AG20443 (cell line): Measurements from ENCODE around the gene FGD3.
"Not testable (repeated sequence)": the region's sequence is repeated elsewhere in the genome, so short reads cannot be mapped to it uniquely, and the experiment has no call there.

ENCODE experiments used
- DNase-seq: peaks from one replicate; pipeline ENCODE4 v3.0.0; 2012; ENCODE audit warnings: low spot score, mixed read lengths

FGD3 gene

DNA sequence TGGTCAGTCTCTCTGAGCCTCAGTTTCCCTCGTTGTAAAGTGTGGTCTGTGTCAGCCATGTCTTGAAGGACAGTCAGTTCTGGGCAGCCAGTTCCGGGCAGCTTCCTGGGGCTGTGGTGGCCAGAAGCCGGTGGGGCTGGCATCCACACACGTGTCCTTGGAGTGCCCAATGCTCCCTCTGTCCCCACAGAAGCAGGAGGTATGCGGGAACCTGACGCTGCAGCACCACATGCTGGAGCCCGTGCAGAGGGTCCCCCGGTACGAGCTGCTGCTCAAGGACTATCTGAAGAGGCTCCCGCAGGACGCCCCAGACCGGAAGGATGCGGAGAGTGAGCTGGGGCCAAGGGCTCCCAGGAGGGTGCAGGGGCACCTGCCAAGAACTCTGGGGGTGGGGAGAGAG lies 62.7 kb downstream of the FGD3 start:
- peak; percentile 4 for DNase-seq

DNA sequence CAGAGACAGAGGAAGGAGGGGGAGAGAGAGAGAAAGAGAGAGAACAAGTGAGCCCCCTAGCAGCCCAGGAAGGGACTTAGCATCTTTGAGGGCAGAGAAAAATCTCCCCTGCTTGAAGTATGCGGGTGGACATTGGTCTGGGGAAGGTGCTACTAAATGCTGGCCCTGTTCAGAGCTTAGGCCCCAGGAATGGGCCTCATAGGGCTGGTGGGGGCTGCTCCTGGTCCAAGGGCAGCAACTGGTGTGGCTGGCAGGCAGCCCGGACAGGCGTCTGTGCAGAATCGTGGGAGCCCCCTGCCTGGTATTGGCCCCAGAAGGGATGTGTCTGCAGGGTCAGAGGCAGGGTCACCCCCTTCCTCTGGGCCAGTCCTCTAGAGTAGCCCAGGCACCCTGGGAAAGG lies 63.4 kb downstream of the FGD3 start:
- peak; percentile 7 for DNase-seq

DNA sequence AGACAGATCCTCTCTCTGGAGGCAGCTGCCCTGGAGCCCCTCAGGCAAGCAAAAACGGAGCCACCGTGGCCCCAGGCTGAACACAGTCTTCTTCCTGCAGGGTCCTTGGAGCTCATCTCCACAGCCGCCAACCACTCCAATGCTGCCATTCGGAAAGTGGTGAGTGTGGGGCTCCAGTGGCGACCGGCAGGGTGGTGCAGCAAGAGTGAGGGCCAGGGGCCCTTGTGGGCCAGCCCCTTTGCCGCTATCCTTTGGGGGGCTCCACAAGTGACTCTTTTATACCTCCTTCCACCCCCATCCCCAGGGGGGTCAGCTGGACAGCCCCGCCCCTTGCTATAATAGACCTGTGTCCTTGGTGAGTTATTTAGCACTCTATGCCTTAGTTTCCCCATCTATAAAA lies 63.8 kb downstream of the FGD3 start:
- no peak for DNase-seq

DNA sequence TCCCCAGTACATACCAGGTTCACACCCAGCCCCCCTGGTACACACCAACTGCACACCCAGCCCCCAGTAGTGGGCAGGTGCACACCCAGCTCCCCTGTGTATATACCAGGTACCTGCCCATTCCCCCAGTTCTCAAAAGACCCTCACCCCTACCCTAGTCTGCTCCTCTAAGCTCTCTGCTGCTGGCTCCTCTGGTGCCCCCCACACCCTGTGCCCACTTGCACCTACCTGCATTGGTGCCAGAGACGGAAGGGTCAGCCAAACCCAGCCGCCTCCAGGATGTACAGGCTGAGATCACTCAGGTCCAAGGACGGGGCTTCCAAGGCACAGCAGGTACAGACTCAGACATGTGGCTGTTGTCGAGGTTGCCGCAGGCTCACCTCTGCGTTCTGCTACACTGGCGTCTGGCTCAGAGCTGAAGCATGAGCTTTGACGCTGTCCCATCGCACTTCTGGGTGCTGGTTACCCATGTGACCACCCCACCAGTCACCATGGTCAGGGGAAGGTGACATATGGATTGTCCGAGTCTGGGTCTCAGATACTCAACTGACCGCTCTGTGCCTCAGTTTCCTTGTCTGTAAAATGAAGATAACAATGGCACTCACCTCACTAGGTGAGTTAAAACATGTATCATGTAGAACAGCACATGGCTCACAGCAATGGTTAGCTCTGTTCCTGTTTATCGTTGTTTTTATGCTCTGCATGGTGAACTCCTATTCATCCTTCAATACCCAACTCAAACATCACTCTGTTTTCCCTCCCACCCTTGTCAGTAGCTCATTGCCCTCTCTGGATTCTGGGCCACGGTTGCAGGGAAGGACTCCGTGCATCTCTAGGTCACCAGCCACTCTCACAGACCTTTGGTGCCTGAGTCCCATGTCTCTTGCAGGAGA lies 65.9 kb downstream of the FGD3 start:
- no peak for DNase-seq

DNA sequence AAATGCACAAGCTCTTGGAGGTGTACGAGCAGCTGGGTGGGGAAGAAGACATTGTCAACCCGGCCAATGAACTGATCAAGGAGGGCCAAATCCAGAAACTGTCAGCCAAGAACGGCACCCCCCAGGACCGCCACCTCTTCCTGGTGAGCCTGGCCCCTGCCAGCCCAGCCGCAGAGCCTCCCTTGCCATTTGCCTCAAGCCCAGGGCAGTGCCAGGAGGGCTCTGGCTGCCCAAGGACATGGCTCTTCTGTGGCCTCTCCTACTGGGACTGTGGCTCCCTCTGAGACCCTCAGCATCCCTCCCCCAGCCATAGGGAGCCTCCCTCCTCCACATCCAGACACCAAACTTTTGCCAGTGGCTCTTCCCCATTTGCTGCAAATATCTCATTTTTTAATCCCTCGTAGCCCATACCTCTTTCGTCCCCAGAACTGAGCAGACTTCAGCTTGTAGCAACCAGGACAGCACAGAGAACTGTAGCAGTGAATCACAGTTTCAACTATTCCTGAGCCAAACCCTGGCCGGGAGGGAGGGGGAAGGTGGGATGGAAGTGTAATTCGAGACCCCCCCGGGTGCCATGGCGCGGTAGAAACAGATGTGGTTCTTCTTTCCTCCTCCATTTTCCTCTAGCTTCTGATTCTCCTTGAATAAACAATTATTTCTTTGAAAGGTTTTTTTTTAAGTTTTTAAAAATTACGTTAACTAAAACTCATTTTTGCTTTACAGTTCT lies 66.7 kb downstream of the FGD3 start:
- no peak for DNase-seq

DNA sequence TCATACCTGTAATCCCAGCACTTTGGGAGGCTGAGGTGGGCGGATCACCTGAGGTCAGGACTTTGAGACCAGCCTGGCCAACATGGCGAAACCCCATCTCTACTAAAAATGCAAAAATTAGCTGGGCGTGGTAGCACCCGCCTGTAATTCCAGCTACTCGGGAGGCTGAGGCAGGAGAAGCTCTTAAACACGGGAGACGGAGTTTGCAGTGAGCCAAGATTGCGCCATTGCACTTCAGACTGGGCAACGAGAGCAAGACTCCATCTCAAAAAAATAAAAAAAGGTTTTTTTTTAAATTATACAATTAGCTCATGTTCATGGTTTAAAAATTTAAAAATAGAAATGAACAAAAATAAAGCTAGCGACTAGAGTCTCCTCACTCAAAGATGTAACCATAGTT lies 67.9 kb downstream of the FGD3 start:
- not testable (repeated sequence) for DNase-seq

DNA sequence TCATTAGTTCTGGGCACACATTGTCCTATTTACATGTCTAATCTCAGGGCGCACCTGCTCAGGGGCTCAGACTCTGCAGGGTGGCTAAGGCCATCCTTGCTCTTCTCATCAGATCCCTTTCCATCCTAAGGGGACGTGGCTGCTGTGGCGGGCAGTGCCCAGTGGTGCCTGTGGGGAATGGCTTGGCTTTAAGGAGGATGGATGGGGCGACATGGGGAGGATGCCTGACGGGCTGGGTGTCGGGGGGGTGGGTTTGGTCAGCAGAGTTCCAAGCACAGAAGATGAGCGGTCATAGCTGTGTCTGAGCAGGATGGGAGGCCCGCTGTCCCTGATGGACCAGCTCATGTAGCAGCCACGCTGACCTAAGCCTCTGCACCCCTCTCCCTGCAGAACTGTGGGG lies 70.3 kb downstream of the FGD3 start:
- DNase-seq, result no peak

DNA sequence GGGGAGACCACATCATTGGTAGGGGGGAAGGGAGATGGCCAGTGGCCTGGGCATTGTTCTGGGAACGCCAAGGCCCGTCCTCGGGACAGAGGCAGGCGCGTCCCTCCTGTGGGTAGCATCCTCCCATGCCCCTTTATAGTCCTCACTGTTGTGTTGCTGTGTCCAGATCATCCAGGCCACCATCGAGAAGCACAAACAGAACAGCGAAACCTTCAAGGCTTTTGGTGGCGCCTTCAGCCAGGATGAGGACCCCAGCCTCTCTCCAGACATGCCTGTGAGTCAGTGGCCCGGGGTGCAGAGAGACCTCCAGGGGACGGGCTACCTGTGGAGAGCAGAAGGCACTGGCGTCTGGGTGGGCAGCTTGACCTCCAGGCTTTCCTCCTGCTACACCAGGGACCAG lies 72.8 kb downstream of the FGD3 start:
- no peak for DNase-seq

DNA sequence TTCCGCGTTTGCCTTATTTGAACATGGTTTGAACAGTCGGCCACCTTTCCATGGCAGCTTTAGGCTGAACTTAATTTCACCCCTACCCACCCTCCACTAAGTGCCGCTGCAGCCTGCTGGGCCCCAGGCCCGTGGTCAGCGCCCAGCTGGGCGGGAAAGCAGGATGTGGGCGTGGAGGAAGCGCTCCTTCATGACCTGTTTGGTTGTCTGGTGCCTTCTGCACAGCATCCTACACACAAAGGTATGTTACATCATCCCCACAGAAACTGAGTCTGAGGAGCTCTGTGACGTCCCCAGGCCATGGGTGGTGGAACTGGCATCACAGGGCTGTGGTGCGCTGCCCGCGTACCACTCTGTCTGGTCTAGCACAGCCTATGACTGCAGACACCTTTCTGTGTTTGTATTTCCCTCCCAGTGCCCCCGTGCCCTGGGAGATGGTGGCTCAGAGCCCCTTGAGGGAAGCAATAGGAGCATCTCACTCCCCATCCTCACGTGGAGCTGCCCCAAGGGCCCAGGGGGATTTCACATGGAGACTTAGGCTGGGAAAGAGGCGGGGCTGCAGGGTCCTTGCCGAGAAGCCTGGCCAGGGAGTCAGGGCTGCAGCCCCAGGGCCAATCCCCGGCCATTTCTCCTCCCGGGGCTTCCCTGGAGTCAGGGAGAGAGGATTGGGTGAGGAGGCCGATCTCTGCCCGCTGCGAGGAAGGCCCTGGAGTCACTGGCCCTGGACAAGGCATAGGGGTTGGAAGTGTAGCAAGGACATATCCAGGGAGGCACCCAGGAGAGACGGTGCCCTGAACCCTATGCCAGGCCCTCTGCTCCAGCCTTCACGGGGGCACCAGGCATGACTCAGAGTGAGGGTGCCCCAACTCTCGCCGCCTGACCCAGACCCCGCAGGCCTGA lies 73.7 kb downstream of the FGD3 start:
- no peak for DNase-seq

DNA sequence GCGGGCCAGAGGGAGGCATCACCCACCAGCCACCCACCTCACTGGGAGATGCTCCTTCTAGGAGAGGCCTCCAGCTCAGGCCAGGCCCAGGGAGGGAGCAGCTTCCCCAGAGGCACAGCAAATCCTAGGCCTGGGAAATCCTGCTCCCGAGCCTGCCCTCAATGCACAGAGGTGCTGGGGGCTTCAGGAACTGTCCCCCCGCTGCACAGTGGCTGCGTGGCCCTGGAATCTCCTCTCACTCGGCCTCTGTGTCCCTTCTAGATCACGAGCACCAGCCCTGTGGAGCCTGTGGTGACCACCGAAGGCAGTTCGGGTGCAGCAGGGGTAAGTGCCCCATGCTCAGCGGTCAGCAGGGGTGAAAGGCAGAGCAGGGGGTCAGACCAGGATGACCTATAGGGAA lies 74.7 kb downstream of the FGD3 start:
- DNase-seq, result no peak

DNA sequence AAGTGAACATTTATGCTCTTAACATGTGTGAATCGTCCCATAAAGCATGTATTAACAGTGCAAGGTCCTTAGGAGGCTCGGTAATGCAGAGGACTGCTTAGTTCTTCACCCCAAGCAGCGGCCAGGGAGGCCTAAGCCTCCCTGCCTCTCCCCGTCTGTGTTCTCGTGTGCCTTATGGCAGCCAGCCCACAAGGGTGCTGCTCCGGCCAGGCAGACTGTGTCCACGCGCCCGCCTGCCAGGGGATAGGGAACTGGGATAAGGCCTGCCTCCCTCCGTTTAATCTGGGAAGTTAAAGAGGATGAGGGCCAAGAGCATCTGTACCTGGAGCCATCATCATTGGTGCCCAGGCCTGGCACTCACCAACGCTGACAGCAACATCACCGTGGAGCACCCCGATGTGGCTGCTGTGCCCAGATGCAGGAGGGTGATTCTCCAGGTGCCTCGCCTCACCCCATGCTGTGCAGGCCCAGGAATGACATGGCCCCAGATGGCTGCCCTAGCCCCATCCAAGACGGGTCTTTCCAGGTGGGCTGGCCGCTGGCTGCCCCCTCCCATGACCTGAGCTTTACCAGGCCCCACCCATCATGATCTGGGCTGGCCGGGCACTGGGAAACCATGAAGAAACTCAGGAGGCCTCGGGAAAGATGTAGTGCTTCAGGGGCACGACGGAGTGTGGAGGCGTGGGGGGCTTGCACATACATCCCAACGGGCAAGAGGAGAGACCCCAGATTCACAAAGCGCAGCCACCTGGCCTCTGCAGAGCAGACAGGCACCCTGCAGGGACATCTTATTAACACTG lies 75.6 kb downstream of the FGD3 start:
- no peak for DNase-seq

DNA sequence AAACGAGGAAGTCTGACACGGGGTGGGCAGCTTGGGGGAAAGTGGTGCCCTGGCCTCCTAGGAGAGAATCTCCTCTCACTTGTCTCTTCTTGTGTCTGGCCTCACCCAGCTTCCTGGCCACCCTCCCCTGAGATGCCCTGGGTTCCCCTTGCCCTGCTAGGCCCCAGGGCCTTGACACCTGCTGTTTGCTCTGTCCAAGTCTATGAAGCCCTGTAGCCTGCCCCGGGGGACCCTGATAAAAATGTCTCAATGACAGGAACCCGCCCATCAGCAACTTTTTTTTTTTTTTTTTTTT lies 76.1 kb downstream of the FGD3 start:
- no peak for DNase-seq

DNA sequence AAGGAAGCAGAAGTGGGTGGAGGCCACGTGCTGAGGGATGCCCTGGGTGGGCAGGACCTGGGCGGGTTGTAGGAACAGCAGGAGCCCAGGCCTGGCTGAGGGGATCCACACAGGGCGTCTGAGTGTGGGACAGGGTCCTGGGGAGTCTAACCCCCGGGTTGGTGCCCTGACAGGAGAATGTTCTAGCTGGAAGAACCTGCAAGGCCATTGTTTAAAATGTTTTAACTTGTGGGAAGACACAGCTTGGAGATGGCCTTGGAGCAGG lies 77.3 kb downstream of the FGD3 start:
- DNase-seq, result no peak

DNA sequence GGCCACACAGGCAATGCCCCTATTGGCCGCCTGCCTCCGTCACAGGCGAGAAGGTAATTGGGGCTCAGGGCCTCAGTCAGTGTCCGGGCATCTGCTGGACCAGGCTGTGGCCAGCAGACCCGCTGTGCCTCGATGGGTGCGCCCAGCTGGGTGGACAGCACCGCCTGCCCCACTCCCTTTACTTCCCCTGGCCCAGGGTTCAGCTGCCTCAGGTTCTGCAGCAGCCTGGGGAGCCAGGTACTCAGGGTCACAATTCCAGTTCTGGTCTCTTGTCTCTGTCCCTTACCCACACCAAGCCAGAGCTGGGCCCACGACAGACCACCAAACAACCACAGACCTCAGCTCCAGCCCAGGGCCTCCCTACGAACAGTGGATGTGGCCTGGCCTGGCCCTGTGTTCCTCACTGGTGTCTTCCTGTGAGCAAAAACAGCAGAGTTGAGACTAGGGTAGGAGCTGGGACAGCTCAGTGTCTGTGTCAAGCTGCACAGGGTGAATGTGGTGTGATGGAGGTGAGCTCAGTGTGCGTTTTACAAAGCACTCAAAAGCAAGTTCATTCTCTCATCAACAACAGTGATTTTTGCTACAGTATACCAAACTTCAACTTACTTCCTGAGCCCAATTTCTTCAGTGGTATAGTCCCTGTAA lies 77.8 kb downstream of the FGD3 start:
- DNase-seq, result no peak

DNA sequence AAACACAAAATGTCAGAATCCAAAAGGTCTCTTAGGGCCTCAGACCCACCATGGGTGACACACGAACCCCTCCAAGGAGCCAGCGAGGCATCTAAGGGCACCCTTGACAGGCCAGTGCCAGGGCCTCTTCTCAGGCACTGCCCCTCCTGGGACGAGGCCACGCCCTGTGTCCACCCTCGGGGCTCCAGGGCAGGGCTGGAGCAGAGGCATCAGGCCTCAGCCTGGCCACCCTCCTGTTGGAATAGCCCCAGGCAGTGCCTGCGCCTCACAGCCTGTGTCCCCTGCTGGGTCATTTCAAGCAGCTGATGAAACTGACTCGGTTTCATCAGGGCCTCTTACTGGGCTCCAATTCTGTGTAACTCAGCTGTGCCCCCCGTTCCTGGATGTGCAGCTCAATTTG lies 78.4 kb downstream of the FGD3 start:
- no peak for DNase-seq

DNA sequence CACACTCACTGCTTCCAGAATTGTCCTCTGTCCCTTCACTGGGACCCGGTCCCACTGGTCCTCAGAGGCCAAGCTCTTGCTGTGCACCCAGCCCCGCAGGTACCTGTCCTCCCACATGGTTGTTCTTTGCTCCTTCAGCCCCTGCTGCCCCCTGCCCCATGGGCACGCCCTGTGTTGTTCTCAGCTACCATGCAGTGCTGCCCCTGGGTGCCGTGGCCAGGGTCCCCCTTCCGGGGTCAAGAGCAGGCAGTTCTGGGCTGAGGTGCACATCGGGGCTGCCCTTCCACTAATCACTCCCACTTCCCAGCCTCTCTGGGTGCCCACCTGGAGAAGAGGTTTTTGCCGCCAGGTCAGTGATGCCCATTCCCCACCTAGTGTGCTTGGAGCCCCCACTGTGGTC lies 79.3 kb downstream of the FGD3 start:
- no peak for DNase-seq

DNA sequence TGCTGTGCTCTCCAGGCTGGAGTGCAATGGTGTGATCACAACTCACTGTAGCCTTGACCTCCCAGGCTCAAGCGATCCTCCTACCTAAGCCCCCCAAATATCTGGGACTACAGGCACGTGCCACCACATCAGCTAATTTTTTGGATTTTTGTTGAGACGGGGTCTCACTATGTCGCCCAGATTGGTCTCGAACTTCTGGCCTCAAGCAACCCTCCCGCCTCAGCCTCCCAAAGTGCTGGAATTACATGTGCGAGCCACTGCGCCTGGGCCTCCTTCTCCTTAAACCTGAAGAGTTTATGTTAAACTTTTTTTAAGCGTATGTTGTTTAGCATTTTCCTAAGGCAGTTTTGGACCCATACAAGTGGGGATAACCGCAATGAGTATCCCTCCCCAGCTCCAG lies 80.4 kb downstream of the FGD3 start:
- no peak for DNase-seq

DNA sequence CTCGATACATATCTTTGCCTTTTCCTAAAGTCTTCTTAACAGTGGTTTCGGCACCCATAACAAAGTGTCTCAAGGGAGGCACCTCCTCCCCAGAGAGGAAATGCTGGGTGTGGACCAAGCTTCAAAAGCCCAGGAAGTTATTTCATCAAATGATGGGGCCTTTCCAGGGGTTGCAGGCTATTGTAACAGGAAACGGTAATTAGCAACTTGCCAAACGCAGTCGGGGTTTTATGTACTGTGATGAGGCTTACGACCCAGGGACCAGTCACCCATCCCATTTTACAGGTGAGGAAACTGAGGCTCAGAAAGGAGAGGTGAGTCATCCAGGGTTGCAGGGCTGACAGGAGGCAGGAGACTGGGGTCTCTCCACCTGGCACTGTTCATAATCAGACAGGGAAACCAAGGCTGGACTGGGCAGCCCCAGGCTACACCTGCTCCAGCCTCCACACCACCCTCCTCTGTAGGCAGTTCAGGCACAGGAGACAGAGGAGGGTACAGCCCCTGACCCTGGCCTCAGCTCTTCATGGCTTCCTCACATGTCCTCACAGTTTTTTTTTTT lies 81.2 kb downstream of the FGD3 start:
- DNase-seq, result no peak

DNA sequence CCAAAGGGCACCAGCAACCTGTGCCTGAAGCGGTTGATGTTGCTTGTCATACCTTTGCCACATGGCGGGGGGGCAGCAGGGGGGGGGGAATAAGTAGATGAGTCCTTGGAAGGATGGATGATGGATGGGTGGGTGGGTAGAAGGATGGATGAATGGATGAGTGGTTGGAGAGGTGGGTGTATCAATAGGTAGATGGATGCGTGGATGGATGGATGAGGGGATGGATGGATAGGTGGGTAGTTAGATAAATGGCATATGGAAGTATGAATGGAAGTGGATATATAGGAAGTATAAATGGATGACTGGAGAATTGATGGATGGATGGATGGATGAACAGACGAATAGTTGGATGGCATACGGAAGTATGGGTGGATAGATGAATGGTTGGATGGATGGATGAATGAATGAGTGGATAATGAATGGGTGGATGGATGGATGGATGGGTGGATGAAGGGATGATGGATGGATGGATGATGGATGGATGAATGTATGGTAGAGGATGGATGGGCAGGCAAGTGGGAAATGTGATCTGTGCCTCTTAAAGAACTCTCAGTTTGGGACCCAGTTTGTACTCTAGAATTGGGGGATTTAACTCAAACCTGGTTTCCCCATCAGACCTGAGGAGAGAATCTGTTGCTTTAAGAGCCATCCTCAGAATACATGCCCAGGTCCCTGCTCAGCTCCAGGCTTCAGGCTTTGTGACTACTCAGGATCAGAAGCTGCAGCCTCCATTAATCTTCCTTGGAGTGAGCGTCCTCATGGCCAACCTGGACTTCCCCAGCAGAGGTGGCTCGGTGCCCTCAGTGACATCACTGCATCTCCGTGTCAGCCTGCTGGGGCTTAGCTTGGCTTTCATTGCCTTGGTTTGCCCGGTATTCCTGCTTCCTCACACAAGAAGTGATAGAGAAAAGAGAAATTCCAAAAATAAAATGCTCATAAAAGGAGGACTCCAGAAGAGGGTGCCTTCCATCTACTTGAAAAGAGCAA lies 83.6 kb downstream of the FGD3 start:
- no peak for DNase-seq
